Adrenal gland (tissue), 5 donors: Measurements from ENCODE around the gene CSNK1G3.

Experiments used
- POLR2A ChIP-seq, 2 donors: fragments of 450-650 bp; IDR thresholded peaks; one replicate each; pipeline ENCODE4 v1.6.1; 2017; ENCODE audit warnings: antibody characterized with exemption in 2 of 2, mild to moderate bottlenecking in 2 of 2, moderate library complexity in 1 of 2
- TF ChIP-seq, protein P1 (sequence below), 6 experiments: fragments of 450-650 bp in 4 of 6; fragments of 200-600 bp in 2 of 6; sonication (generic) in 1 of 6; IDR thresholded peaks; 1 replicate in 5 of 6; 2 replicates in 1 of 6; pipeline versions ENCODE4 v1.5.1 to v1.8.0; 2016 to 2021; ENCODE audit warnings: antibody characterized with exemption in 6 of 6, mild to moderate bottlenecking in 2 of 6, moderate library complexity in 1 of 6
- donor health status: DM: no; HTN: no; CAD: no.

DNA sequence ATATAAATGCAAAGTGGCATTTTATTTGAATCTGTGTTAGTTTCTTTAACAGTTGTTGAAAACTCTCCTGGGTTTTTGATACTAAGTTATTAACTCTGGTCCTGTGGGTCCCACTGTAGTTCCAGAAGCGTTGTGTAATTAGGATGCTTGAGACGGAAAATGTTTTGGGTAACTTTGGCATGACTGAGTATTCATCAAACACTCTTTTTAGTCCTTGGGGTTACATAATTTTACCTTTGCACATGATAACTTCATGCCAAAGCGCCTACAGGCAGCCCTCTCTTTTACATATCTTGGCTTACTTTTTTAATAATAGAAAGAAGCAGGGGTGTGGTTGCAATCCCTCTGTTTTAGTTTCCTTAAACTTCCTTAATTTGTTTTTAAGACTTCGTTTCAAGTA is 12.2 kb downstream of the CSNK1G3 start:
- TF ChIP-seq, protein P1, sequence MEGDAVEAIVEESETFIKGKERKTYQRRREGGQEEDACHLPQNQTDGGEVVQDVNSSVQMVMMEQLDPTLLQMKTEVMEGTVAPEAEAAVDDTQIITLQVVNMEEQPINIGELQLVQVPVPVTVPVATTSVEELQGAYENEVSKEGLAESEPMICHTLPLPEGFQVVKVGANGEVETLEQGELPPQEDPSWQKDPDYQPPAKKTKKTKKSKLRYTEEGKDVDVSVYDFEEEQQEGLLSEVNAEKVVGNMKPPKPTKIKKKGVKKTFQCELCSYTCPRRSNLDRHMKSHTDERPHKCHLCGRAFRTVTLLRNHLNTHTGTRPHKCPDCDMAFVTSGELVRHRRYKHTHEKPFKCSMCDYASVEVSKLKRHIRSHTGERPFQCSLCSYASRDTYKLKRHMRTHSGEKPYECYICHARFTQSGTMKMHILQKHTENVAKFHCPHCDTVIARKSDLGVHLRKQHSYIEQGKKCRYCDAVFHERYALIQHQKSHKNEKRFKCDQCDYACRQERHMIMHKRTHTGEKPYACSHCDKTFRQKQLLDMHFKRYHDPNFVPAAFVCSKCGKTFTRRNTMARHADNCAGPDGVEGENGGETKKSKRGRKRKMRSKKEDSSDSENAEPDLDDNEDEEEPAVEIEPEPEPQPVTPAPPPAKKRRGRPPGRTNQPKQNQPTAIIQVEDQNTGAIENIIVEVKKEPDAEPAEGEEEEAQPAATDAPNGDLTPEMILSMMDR (IDR thresholded peaks at IDR 0.05) = no peak
- no peak for TF ChIP-seq POLR2A (IDR thresholded peaks at IDR 0.05)
